ENCODE data around the gene PLCXD1. TPM values are rescaled to one million over a fixed set of nuclear protein-coding genes. Genes with fewer than 3 reads are reported as not detected.
"Not testable (repeated sequence)": the region's sequence is repeated elsewhere in the genome, so short reads cannot be mapped to it uniquely, and the experiment has no call there.

PLCXD1 gene
- total RNA-seq, 1 donor from 2014 or later = 34.8 TPM

GRCh38 chrX:316351-317325 is 35.5 kb downstream of the PLCXD1 start:
- DNase-seq (ENCODE audit: low spot score) = no peak

GRCh38 chrX:317424-318067 is 36.4 kb downstream of the PLCXD1 start:
- no peak for DNase-seq (ENCODE audit: low spot score)

GRCh38 chrX:318068-318738 is 37.0 kb downstream of the PLCXD1 start:
- DNase-seq (ENCODE audit: low spot score) = peak; percentile 98

GRCh38 chrX:318739-319578 is 37.8 kb downstream of the PLCXD1 start, which contains the start of gene GTPBP6:
Gene GTPBP6, minus strand, starts transcription at chrX:318796. Its CDS starts 9 bp downstream, at chrX:318787.
- DNase-seq (ENCODE audit: low spot score) = peak; percentile 100

GRCh38 chrX:319579-320125 is 38.5 kb downstream of the PLCXD1 start:
- DNase-seq (ENCODE audit: low spot score) = no peak

- DNase-seq (ENCODE audit: low spot score) = no peak
Observed at GRCh38 chrX:320126-320783, 39.1 kb downstream of the PLCXD1 start.

- DNase-seq (ENCODE audit: low spot score) = no peak
Observed at GRCh38 chrX:323721-324628, 42.8 kb downstream of the PLCXD1 start.

- DNase-seq (ENCODE audit: low spot score) = not testable (repeated sequence)
Observed at GRCh38 chrX:324664-325063, 43.5 kb downstream of the PLCXD1 start.

GRCh38 chrX:327660-328126 is 46.5 kb downstream of the PLCXD1 start:
- no peak for DNase-seq (ENCODE audit: low spot score)

GRCh38 chrX:329291-329910 is 48.2 kb downstream of the PLCXD1 start:
- DNase-seq (ENCODE audit: low spot score) = no peak

GRCh38 chrX:330141-330725 is 49.1 kb downstream of the PLCXD1 start:
- DNase-seq (ENCODE audit: low spot score) = not testable (repeated sequence)

- no peak for DNase-seq (ENCODE audit: low spot score)
Observed at GRCh38 chrX:330726-331150, 49.6 kb downstream of the PLCXD1 start.

GRCh38 chrX:331151-331824 is 50.1 kb downstream of the PLCXD1 start:
- DNase-seq (ENCODE audit: low spot score) = no peak

- no peak for DNase-seq (ENCODE audit: low spot score)
Observed at GRCh38 chrX:331825-332495, 50.8 kb downstream of the PLCXD1 start.

GRCh38 chrX:332496-332860 is 51.3 kb downstream of the PLCXD1 start:
- DNase-seq (ENCODE audit: low spot score) = no peak

- no peak for DNase-seq (ENCODE audit: low spot score)
Observed at GRCh38 chrX:332916-333610, 51.9 kb downstream of the PLCXD1 start.

Measured in mucosa of gallbladder (tissue), 1 donor.